Measurements from ENCODE around the gene AOPEP.
A peak's percentile ranks its signal among the peaks of the same experiment; 100 is the strongest.

Gene AOPEP

DNA sequence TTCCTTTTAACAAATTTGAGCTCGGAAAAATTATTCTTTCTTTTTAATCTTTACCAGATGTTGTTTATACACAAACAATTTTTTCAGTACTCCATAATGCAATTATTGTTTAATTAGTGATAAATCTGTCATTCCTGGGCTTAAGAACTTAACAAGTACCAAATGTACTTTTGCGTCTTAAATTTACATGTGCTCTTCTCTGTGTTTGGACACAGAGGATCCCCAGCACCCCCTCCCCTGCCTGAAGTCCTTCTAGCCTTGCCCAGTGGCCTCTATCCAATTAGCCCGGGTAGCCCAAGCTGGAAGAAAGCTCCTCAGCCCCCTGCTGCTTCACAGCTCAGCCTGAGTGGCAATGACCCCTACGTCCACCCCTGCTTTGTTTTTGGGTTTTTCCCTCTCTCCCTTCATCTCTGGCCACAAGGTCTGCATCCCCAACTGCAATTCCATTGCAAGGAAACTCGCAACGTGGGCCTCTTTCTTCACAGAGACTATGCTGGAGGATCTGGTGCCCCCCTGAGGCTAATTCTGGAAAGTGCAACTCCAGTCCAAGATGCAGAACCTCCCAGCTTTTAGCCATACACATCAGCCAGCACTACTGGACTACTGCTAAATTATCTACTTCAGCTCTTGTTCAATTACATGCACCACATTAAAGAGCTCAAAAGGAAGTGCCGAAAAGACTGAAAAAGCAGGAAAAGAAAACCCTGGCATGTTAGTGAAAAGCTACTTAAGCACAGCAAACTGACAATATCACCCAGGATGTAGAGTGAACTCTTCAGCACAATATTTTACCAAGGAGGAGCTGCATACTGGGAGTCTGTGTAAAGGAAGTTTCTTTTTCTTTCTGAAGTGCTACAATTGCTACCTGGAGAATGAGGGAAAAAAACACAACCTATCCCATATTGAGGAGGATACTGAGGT, 404.8 kb downstream of the AOPEP start:
- Mint-ChIP-seq H3K27me3 (no peaks in the 10 kb centered on the region), H3K9me3 (no peaks in the 10 kb centered on the region), H3K4me1 (no peaks in the 10 kb centered on the region), H3K4me3 (no peak overlapping the region), H3K36me3 (peaks cover 2% of the 10 kb centered on the region), H3K27ac (peak overlapping the region; percentile 19)

DNA sequence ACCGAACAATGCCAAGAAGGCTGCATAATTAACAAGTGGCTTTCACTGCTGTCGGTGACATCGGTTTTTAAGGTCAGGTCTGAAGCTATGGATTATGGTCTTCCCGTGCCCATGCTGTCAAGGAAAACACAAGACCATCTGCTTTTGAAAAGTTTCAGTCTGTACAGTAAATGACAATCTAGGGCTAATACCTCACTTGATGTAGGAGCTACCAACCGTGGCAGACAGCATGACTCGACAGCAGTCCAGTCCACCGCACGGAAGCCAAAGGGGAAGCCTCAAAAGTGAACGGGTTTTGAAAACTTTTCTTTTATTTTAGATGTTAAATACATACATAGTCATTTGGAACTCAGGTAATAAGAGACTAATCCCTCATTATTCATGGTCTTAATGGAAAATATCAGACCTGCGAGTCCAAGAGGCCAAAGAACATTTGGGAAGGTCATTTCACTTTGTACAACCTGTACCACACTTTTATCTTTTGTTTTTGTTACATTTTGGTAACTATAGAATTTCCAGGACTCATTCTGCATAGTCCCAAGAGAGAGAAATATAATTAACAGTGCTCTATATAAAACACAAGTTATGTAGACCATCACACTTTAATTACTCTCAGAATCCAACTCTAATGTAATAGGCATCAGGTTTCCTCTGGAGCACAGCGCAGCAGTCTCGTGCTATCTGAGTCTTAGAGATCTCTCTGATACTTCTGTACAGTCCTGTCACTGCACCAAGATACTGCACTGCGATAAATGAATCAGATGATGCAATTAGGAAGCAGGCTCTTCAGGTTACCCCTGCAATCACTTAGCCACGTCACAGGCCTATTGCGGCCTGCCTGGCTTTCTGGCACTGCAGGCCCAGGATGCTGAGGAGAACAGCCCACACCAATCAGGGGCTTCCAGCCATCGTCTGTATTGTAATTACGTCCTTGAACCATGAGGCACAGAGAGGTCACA, 406.1 kb downstream of the AOPEP start:
- Mint-ChIP-seq H3K9me3 (no peaks in the 10 kb centered on the region), H3K4me3 (no peak overlapping the region), H3K4me1 (no peaks in the 10 kb centered on the region), H3K27ac (no peak overlapping the region), H3K36me3 (peaks cover 5% of the 10 kb centered on the region), H3K27me3 (no peaks in the 10 kb centered on the region)

DNA sequence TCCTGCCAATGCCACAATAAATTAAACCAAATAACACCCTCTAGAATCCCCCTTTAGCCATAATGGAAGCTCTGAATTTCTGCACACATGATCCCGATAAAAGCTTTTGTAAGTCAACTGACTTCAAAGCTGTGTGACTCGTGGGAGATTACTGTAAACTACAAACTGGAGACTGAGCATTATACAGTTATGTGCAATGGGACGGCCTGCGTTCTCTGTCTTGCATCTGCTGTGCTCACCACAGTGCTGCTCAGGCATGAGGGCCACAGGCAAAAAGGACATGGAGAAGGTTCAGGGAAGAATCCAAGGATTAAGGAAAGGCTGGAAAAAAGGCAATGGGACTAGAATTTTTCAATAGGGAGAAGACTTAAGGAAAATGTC, 406.8 kb downstream of the AOPEP start:
- H3K9me3 Mint-ChIP-seq, result no peaks in the 10 kb centered on the region
- H3K27ac Mint-ChIP-seq, result no peak overlapping the region

DNA sequence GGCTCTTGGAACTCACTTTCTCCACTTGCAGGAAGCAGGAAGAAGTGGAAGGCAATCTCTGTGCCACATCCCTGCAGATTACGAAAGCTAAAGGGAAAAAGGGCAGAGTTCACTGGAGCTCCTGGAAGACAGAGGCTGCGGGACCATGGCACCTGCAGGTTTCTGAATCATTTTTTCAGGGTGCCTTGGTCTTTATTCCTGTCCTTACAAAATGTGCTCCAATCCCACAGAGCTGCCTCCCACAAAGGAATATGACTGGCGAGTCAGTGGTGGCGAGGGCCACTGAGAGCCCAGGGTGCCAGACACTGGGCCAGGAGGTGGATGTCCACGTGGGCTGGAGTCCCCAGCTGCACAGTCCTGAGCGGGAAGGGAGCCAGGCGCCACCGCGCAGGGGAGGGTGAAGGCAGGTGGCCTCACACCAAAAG, 408.0 kb downstream of the AOPEP start:
- H3K27ac Mint-ChIP-seq, result no peak overlapping the region
- H3K4me1 Mint-ChIP-seq, result no peaks in the 10 kb centered on the region
- H3K27me3 Mint-ChIP-seq, result no peaks in the 10 kb centered on the region
- no peaks in the 10 kb centered on the region for H3K9me3 Mint-ChIP-seq
- no peak overlapping the region for H3K4me3 Mint-ChIP-seq
- H3K36me3 Mint-ChIP-seq, result peaks cover 6% of the 10 kb centered on the region

More for the DNA sequence above, 406.8 kb downstream of the AOPEP start:
- Mint-ChIP-seq H3K36me3 (peaks cover 6% of the 10 kb centered on the region), H3K4me1 (no peaks in the 10 kb centered on the region), H3K4me3 (no peak overlapping the region), H3K27me3 (no peaks in the 10 kb centered on the region)

DNA sequence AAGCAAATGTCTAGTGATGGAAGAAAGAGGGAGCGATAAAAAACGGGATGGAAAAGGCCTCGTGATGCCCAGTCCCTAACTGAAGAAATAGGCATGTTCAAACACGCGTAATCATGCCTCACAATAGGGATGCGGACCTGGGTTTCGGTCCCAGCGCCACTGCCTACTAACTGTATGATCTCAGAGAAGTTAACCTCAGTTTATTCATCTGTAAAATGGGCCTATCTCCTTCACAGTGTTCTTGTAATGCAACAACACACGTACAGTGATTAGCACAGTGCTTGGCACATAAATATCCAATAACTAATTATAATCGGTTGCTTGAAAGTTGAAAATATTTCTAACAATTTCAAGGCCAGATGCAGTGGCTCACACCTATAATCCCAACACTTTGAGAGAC, 409.3 kb downstream of the AOPEP start:
- no peaks in the 10 kb centered on the region for H3K27me3 Mint-ChIP-seq
- H3K27ac Mint-ChIP-seq, result no peak overlapping the region
- H3K4me3 Mint-ChIP-seq, result no peak overlapping the region
- no peaks in the 10 kb centered on the region for H3K9me3 Mint-ChIP-seq
- peaks cover 6% of the 10 kb centered on the region for H3K36me3 Mint-ChIP-seq
- no peaks in the 10 kb centered on the region for H3K4me1 Mint-ChIP-seq
